GM18870 (cell line): ENCODE results near the gene SHC1.

Experiments
- ATAC-seq: cut with Tn5 transposase; IDR thresholded peaks from one replicate; pipeline ENCODE4 v1.9.1; 2021; ENCODE audit warnings: moderate library complexity; ENCODE audit not compliant: unreplicated experiment

Gene SHC1

DNA sequence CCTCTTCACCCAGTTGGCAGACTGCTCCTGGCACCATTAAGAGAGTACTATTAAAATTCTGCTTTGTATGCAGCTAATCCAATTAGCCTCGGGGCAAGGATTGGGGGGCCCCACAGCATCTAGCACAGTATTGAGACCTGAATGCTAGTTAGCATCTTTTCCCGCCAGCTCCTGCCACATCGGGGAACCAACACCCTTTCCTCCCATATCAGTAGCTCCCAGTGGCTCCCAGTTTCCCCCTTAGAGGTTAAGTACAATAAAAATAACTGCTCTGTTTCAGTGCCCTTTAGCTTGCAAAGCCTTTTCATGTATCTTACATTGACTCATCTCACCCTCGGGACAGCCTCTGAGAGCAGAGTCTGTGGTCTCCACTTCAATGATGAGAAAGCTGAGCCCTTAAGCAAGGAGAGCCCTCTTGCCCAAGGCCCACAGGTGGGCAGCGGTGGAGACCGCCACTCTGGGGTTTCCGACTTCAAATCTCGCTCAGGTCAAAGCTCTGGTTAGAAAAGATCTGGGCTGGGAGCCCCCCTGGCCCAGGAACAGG lies 29.8 kb downstream of the SHC1 start:
- ATAC-seq: no peak

GRCh38 chr1:154940213-154940560 lies 30.4 kb downstream of the SHC1 start:
- ATAC-seq: no peak

DNA sequence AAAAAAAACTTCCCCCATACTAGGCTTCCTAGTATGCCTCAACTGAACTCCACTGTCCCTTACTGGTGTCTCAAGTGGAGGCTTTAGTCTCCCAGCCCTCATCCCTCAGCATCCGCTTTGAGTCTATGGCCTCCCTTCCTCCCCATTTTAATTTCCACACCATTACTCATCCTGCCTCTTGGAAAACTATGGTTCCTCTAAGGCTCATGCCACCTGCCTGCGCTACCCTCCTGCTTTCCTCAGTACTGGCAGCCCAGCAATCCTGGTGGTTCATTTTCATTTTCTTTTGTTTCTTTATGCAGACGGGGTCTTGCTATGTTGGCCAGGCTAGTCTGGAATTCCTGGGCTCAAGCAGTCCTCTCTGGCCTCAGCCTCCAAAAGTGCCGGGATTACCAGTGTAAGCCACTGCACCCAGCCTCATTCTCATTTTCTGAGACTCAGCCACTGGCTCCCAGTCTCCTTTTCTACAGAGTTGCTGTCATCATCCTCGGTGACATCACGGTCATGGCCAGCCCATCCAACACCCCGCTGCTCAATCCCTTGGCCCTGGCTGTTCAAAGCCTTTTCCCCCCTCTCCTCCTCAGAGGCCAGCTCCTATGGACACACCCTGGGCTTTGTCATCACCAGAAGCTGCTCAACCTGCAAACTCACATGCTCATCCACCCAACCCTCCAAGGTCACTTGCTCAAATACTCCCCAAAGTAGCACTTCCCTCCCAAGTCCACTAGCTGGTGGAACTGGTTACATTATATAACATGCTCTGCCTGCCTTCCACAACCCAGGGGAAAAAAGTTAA lies 31.7 kb downstream of the SHC1 start:
- ATAC-seq: no peak

GRCh38 chr1:154937988-154938386 lies 32.6 kb downstream of the SHC1 start:
- no peak for ATAC-seq

DNA sequence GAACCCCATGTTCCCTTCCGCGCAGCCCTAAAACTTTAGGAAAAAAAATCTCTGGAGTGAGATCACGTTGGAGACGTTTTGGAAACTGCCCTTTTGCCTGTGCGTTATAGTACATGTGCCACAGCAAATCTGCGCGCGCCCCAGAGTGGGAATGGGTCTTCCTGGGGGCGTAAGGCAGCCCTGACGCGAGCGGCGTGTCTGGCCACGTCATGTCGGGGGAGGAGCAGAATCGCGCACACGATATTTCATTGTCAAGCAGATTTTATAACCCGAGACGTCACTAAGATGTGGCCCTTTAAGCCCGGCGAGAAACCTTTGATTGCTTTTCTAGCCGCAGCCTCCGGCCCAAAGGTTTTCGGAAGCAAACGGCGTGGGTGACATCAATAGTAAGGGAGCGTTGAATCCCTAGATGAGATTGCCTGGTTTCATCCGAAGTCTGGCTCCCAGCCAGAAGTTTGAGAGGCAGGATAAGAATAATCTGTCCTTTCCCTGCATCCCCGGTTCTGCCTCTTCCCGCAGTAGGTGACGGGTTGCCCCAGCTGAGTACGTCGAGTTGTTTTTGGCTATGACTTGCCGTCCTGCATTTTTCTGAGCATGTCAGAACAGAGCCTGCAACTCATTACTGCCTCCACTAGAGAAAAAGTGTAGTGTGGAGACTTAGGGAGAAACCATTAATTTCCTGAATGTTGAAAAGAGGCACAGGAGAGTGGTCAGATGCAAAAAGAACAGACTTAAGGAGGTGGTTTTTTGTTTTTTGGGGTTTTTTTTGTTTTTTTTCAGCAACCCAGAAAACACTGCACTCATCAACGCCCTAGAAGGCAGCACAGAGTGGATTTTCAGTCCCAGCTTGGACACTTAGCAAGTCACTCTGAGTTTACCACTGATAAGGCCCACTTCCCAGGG lies 33.2 kb downstream of the SHC1 start:
- ATAC-seq: peak; percentile 42

DNA sequence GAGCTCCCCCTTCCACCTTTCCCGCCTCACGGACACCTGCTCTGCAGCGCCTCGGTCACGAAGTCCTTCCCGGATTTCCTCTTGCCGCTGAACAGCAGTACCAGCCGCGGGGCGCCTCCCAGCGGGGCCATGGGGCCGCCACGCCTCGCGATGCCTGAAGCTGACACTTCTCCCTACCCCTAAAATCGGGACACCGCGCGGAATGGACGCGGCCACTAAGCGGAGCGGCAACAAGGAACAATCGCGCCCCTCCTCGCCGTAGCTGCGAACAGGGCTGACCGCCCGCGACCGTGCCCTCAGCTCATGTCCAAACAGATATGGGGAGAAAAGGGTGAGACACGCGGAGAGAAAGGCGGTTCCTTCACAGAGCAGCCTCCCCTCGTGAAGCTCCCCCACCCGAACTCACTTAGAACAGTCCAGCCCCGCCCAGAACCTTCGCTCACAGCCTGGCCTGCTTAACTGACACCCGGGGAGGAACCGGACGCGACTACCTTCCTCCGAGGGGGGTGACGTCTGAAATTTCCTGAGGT lies 33.9 kb downstream of the SHC1 start, which contains the start of gene PMVK:
PMVK (minus strand) TSS at position 165 of the 530 bp plus-strand sequence; CDS start at position 131, 34 bp downstream.
- ATAC-seq: peak; percentile 56

DNA sequence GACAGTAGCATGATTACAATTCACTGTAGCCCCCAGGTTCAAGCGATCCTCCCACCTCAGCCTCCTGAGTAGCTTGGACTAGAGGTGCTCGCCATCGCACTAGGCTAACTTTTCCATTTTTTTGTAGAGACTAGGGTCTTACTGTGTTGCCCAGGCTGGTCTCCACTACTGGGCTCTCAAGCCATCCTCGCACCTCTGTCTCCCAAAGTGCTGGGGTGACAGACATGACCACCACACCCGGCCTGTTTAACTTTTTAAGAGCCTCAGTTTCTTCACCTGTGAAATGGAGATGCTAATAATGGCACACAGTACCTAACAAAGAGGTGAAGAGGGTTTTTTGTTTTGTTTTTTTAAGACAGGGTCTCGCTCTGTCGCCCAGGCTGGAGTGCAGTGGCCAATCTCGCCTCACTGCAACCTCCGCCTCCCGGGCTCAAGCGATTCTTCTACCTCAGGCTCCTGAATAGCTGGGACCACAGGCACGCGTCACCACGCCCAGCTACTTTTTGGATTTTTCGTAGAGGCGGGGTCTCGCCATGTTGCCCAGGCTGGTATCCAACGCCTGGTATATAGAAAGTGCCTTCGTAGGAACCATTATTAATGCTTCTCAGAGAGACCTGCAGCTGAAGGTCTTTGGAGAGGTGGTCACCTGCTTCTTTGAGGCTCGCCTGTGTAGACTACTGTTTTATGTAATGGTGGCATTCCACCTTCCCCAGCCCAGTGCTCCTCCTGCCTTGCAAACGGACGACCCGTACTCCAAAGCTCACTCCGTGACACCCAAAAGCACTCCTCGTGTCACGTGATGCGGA lies 34.6 kb downstream of the SHC1 start:
- ATAC-seq: no peak

- ATAC-seq: no peak
Measured at GRCh38 chr1:154934358-154934948, 36.1 kb downstream of the SHC1 start.

DNA sequence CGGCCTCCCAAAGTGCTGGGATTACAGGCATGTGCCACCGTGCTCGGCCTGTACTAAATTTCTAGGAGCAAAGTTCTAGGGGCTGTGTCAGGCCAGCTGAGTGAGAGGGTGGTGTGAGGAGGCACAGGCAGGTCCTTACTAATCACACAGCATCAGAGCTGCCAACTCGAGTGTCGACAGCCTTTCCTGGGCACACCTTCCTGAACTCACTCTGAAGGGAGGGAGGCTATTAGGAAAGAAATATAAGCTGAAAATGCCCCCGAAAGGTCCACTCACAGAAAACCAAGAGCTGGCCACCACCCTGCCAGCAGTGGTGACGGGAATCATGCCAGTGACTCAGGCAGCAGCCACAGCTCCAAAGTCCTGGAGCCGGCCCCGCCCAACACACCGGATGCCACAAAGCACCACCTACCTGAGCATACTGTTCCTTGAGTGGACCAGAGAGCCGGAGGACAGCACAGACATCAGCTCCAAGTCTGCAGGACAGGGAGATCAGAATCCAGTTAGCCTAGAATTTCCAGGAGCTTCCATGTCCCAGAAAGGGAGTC lies 38.5 kb downstream of the SHC1 start:
- no peak for ATAC-seq

DNA sequence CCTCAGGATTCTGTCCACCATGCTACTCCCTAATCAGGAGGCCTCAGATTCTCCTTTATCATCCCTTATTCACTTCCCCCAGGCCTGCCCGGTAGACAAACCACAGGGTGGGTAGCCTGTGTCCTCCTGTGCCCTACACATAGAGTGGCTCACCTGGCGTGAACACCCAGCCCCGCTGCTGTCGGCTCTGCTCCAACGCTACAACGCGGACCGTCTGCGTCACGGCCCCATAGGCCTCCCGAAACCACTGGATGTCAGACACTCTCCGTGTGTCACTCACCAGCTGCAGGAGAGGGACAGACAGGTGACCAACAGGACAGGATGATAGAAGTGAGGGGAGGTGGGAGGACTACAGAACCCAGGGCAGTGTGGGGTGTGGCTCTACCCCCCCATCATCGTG lies 44.3 kb downstream of the SHC1 start:
- no peak for ATAC-seq

GRCh38 chr1:154925335-154926170 lies 45.0 kb downstream of the SHC1 start:
- no peak for ATAC-seq

- no peak for ATAC-seq
Measured at GRCh38 chr1:154923695-154924094, 46.9 kb downstream of the SHC1 start.

DNA sequence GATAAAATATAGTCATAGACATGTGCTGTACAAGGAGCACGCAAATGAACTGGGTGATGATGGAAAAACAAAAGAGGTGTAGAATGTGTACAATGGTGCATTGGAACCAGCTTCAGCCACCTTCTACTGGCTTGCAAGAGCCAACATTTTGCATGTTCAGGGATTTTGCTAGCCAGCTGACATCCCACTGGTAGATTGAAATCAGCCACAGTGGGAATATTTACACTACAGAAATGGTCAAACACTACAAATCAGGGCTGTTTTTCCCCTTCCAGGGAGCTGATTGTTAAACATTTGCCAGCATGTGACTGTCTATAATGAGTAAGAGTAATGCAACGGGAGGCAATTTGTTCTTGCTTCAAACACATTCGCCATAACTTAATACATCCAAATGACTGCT lies 57.3 kb downstream of the SHC1 start:
- ATAC-seq: no peak

GRCh38 chr1:154912755-154913154 lies 57.8 kb downstream of the SHC1 start:
- no peak for ATAC-seq
